GM12878 (cell line): ENCODE measurements around the gene TOR1B. TPM values are rescaled to one million over a fixed set of nuclear protein-coding genes. Genes with fewer than 3 reads are reported as not detected.

ENCODE experiments used
- ATAC-seq: fragments of 200-7000 bp; cut with Tn5 transposase; 3 replicates; pipeline ENCODE4 v1.9.1; 2020; ENCODE audit warnings: mild to moderate bottlenecking, moderate library complexity
- BruUV-seq: library from RNA; stranded (reverse); fragments of 400-500 nt; replicated peaks from 2 replicates; lab custom pipeline; 2021; lab: Mats Ljungman, UMichigan
- CTCF ChIA-PET: fragments of 300-600 bp; sonication (Branson Sonifier 250); formaldehyde crosslinking; extraction: SDS; loops from one replicate; lab custom pipeline; 2021; ENCODE audit warnings: inconsistent platforms; lab: Yijun Ruan, JAX
- POLR2A ChIA-PET: fragments of 350-600 bp; formaldehyde crosslinking; extraction: SDS; loops from one replicate; lab custom pipeline; 2021; ENCODE audit warnings: inconsistent platforms; lab: Charles Lee
- RAD21 ChIA-PET: fragments of 300-600 bp; sonication (Branson Sonifier 250); formaldehyde crosslinking; loops from one replicate; lab custom pipeline; 2023; ENCODE audit warnings: antibody characterized with exemption; ENCODE audit not compliant: unreplicated experiment; lab: Charles Lee
- SMC1A ChIA-PET: fragments of 300-600 bp; sonication (Branson Sonifier 250); formaldehyde crosslinking; loops from one replicate; lab custom pipeline; 2023; ENCODE audit not compliant: unreplicated experiment, uncharacterized antibody; lab: Charles Lee
- DNase-seq: peaks from one replicate; pipeline ENCODE4 v3.0.0-alpha.2; 2011; ENCODE audit warnings: low read depth, low spot score
- FAIRE-seq: peaks from 3 replicates; lab custom pipeline; 2011; peaks lifted over from hg19 to GRCh38; lab: Jason Lieb, UNC
- H2AFZ ChIP-seq: 2 replicates; pipeline ENCODE4 v1.6.0; 2011; ENCODE audit warnings: low read depth, low read length, control low read depth; ENCODE audit not compliant: control insufficient read depth
- H3K27ac ChIP-seq: 2 replicates; pipeline ENCODE4 v1.5.1; 2011; ENCODE audit warnings: control low read depth; ENCODE audit not compliant: control insufficient read depth, insufficient read depth
- H3K27me3 ChIP-seq, 2 experiments: replicated peaks in 1 of 2; 2 replicates each; pipeline versions ENCODE4 v1.6.0 to v1.6.1; 2011; ENCODE audit warnings: low read length in 1 of 2; ENCODE audit not compliant: control insufficient read depth in 2 of 2, insufficient read depth in 2 of 2
- H3K36me3 ChIP-seq, 2 experiments: 2 replicates each; pipeline ENCODE4 v1.5.1; 2011; ENCODE audit warnings: low read length in 1 of 2; ENCODE audit not compliant: control insufficient read depth in 2 of 2, insufficient read depth in 2 of 2
- H3K4me1 ChIP-seq: 2 replicates; pipeline ENCODE4 v1.6.1; 2011; ENCODE audit warnings: mild to moderate bottlenecking, low read length, moderate library complexity, mixed read lengths; ENCODE audit not compliant: control insufficient read depth, insufficient read depth
- H3K4me2 ChIP-seq: 2 replicates; pipeline ENCODE4 v1.6.0; 2011; ENCODE audit warnings: control low read depth; ENCODE audit not compliant: control insufficient read depth, insufficient read depth
- H3K4me3 ChIP-seq: fragments of 200-600 bp; sonication (generic); 2 replicates; pipeline ENCODE4 v1.5.1; 2016
- H3K79me2 ChIP-seq: 2 replicates; pipeline ENCODE4 v1.6.0; 2011; ENCODE audit warnings: low read length; ENCODE audit not compliant: control insufficient read depth, insufficient read depth
- H3K9ac ChIP-seq: 2 replicates; pipeline ENCODE4 v1.8.0; 2011; ENCODE audit warnings: low read length, control low read depth, mixed read lengths; ENCODE audit not compliant: control insufficient read depth, insufficient read depth
- H3K9me3 ChIP-seq: replicated peaks from 3 replicates; pipeline ENCODE4 v1.5.1; 2011; ENCODE audit warnings: mild to moderate bottlenecking, low read length; ENCODE audit not compliant: control insufficient read depth, insufficient read depth
- H4K20me1 ChIP-seq: 2 replicates; pipeline ENCODE4 v1.6.0; 2011; ENCODE audit not compliant: control insufficient read depth, insufficient read depth
- BCL11A ChIP-seq: IDR thresholded peaks from 2 replicates; pipeline ENCODE4 v1.6.1; 2011; ENCODE audit warnings: low read depth, low read length
- CHD4 ChIP-seq: fragments of 200-600 bp; sonication (generic); IDR thresholded peaks from 2 replicates; pipeline ENCODE4 v1.6.1; 2016; ENCODE audit warnings: mild to moderate bottlenecking
- FOS ChIP-seq: IDR thresholded peaks from 3 replicates; pipeline ENCODE4 v1.6.1; 2011; ENCODE audit warnings: borderline replicate concordance; ENCODE audit not compliant: insufficient read length; ENCODE audit errors: extremely low read depth
- IRF4 ChIP-seq: IDR thresholded peaks from 2 replicates; pipeline ENCODE4 v1.6.1; 2011; ENCODE audit warnings: low read depth, low read length
- MXI1 ChIP-seq: fragments of 150-350 bp; IDR thresholded peaks from 2 replicates; pipeline ENCODE4 v1.6.1; 2011; ENCODE audit warnings: low read depth, mild to moderate bottlenecking, inconsistent platforms, low read length, improper control_type of control experiment
- SIN3A ChIP-seq: IDR thresholded peaks from 2 replicates; pipeline ENCODE4 v1.6.1; 2012; ENCODE audit warnings: low read depth, low read length, improper control_type of control experiment
- SMAD5 ChIP-seq: IDR thresholded peaks from 2 replicates; pipeline ENCODE4 v1.6.1; 2016; ENCODE audit warnings: antibody characterized with exemption, low read depth
- WGBS: methylation state at CpG from one replicate; pipeline ENCODE4 v1.1.6; 2016; ENCODE audit warnings: low lambda C conversion rate; ENCODE audit not compliant: insufficient replicate concordance, insufficient coverage; ENCODE audit errors: missing lambda C conversion rate; 5-methylcytosine and 5-hydroxymethylcytosine counted together
- in situ Hi-C: fragments of 300-500 bp; cut with MboI; formaldehyde crosslinking; loops from 9 replicates; pipeline ENCODE4 v1.14.3; 2018; ENCODE audit warnings: mixed read lengths
- intact Hi-C: fragments of 100-400 bp; cut with micrococcal nuclease; formaldehyde crosslinking; loops from one replicate; pipeline ENCODE4 v1.14.2; 2022; ENCODE audit not compliant: unreplicated experiment
- polyA plus RNA-seq, 11 experiments: library from polyadenylated mRNA; depleted of rRNA in 4 of 11; unstranded in 6 of 11; stranded (reverse) in 5 of 11; fragments of >200 nt; fragmentation: Nextera tagmentation in 4 of 11; fragmentation: Illumina TruSeq in 1 of 11; extraction: Ambion mirVana in 4 of 11; extraction: Trizol in 1 of 11; gene quantifications; 1 replicate in 1 of 11; 2 replicates in 10 of 11; pipeline versions ENCODE4 v1.2.1 to v1.2.3, GENCODE V29; 2011 to 2016; ENCODE audit warnings: inconsistent platforms in 2 of 11, missing spikeins in 2 of 11, low read depth in 1 of 11
- total RNA-seq, 4 experiments: library from RNA; depleted of rRNA in 3 of 4; stranded (reverse); fragments of >200 nt in 3 of 4; fragmentation: Illumina TruSeq in 1 of 4; extraction: Trizol in 1 of 4; gene quantifications; 2 replicates each; pipeline versions ENCODE4 v1.2.1 to v1.2.3, GENCODE V29; 2013 to 2021

The TOR1B gene
- total and polyA plus RNA-seq, 10 of the 15 experiments (the other 5 are each of a cell fraction or from before 2014, with no cell fraction given): 1.8 to 17.5 (median 9.9) TPM

GRCh38 chr9:129803676-129804060 lies 684 bp downstream of the TOR1B start:
- FAIRE-seq: peak; percentile 70
- H3K9me3 ChIP-seq: no peaks in the 10 kb centered on the region
- TF ChIP-seq CHD4 (no peak), SIN3A (0 out of 2 replicates have a peak, but pooled peaks have one; percentile 25)
- ATAC-seq: peak; percentile 17
- DNase-seq: no peak
- peaks cover 0 to 6% of the 10 kb centered on the region in 2 experiments; a peak in 1 of 4 replicates for H3K36me3 ChIP-seq
- peak overlapping the region; percentile 73 for H2AFZ ChIP-seq
- peak overlapping the region; percentile 30 for H3K27ac ChIP-seq
- SMC1A ChIA-PET: interaction anchor here (0.5 kb wide), 1 partner anchor 439 kb away, joined by 3 read pairs; no protein-coding TSS in a partner anchor
- H3K9ac ChIP-seq: peak overlapping the region; percentile 77
- peaks cover 12% of the 10 kb centered on the region for H3K79me2 ChIP-seq
- H3K4me1 ChIP-seq: 0 out of 2 replicates have a peak, but pooled peaks cover 3% of the 10 kb centered on the region
- in situ Hi-C loops (no loop called here), intact Hi-C loops (no loop called here)
- RAD21 ChIA-PET: interaction anchor here (0.6 kb wide), 1 partner anchor 14 kb away, joined by 3 read pairs; no protein-coding TSS in a partner anchor
- no peaks in the 10 kb centered on the region for H4K20me1 ChIP-seq
- CTCF ChIA-PET: interaction anchor here (1.1 to 1.5 kb wide), 3 partner anchors 13 to 179 kb away, joined by 3 to 5 read pairs (median 4); no protein-coding TSS in a partner anchor
- peak overlapping the region; percentile 77 for H3K4me3 ChIP-seq
- no TSS peak for BruUV-seq
- no peaks in the 10 kb centered on the region for H3K27me3 ChIP-seq
- H3K4me2 ChIP-seq: peak overlapping the region; percentile 79
- POLR2A ChIA-PET: interaction anchor here (0.6 to 1.1 kb wide), 3 partner anchors 10 to 20 kb away, joined by 3 to 4 read pairs (median 3); partner anchors contain the start of gene TOR1A
- 2% methylated on average over 14 of the region's 14 CpGs for WGBS

GRCh38 chr9:129806061-129806460 lies 3.1 kb downstream of the TOR1B start:
- DNase-seq: no peak
- peaks cover 12% of the 10 kb centered on the region for H3K79me2 ChIP-seq
- no peak overlapping the region for H3K9ac ChIP-seq
- H2AFZ ChIP-seq: no peak overlapping the region
- 0 out of 2 replicates have a peak, but pooled peaks cover 3% of the 10 kb centered on the region for H3K4me1 ChIP-seq
- peak overlapping the region; percentile 24; the same call in 1 of the 2 replicates for H3K4me3 ChIP-seq
- FAIRE-seq: no peak
- intact Hi-C loops: no loop called here
- no peak overlapping the region for H3K27ac ChIP-seq
- peaks cover 0 to 14% of the 10 kb centered on the region in 2 experiments for H3K36me3 ChIP-seq
- ChIA-PET CTCF (interaction anchor here (0.6 to 1.2 kb wide), 2 partner anchors 16 to 113 kb away, joined by 3 to 4 read pairs; no protein-coding TSS in a partner anchor), POLR2A (interaction anchor here (0.6 to 0.7 kb wide), 2 partner anchors 64 to 228 kb away, joined by 3 read pairs; no protein-coding TSS in a partner anchor), SMC1A (interaction anchor here (1.1 kb wide), 1 partner anchor 16 kb away, joined by 3 read pairs; no protein-coding TSS in a partner anchor), RAD21 (no interaction called here)
- H3K4me2 ChIP-seq: peak overlapping the region; percentile 33; the same call in 1 of the 2 replicates
- TF ChIP-seq IRF4 (no peak), MXI1 (no peak), FOS (no peak), SMAD5 (no peak), BCL11A (no peak)
- no peaks in the 10 kb centered on the region for H4K20me1 ChIP-seq
- H3K27me3 ChIP-seq: no peaks in the 10 kb centered on the region
- WGBS: 71% methylated on average over 4 of the region's 4 CpGs
- in situ Hi-C loops: no loop called here
- no peak for ATAC-seq
- BruUV-seq: no TSS peak
- no peaks in the 10 kb centered on the region for H3K9me3 ChIP-seq
